ENCODE data around the gene HYAL2.

HYAL2 gene

DNA sequence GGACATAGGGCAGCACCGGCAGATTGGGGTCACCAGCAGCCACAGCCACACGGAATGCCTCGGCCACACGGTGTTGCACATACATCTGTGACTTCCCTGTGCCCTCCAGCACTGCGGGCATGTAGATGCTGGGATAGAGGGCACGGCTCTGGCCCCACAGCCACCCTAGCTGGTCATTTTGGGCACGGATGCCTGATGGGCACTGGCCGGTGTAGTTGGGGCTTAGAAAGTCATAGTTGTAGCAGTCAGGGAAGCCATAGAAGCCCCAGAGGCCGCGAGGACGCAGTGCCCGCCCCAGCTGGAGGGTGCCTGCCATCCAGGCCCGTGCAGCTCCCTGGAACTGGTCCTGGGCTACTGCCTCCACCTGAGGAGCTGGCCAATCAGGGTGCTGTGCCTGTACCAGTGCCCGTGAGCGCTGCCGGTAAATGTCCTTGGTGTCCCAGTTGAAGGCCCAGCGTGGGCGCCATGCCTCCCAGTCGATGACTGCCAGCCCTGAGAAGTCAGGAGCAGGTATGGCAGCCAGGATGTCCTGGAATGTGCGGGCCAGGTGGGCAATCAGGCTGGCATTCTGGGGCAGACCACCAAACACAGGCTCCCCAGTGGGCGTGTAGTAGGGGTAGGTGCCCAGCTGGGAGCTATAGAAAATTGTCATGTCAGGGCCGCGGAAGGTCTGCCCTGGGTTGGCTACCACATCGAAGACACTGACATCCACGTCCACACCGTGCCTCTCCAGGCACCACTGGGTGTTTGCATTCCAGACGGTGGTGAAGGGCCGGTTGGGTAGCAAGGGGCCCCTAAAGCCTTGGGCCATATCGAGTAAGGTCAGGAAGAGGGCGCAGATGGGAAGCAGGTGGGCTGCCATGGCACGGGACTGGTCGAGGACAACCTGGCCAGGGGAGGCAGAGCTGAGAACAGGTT is 20.2 kb downstream of the HYAL2 start:
- DNase-seq: no peak

DNA sequence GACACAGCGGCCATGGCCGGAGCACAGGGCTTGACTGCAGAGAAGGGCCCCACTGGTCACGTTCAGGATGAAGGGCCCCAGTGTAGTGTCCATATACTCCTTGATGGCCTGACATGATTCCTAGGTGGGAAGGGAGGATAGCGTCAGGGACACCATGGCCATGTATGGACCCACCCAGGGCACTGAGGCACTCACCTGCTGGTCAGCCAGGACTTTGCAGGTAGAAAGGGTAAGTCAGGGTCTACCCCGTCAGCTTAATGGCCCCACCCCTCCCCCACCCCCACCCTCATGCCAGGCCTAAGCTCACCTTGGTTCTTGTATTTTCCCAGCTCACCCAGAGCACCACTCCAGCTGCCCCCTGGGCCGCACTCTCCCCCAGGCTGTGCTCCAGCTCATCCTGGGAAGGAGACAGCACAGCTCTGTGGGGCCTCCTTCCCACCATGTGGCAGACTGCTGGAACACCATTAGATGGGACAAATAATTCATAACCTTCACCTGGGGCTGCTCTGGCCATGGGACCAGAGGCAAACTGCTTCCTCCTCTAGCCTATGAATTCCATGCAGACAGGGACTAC is 21.8 kb downstream of the HYAL2 start:
- DNase-seq: no peak

DNA sequence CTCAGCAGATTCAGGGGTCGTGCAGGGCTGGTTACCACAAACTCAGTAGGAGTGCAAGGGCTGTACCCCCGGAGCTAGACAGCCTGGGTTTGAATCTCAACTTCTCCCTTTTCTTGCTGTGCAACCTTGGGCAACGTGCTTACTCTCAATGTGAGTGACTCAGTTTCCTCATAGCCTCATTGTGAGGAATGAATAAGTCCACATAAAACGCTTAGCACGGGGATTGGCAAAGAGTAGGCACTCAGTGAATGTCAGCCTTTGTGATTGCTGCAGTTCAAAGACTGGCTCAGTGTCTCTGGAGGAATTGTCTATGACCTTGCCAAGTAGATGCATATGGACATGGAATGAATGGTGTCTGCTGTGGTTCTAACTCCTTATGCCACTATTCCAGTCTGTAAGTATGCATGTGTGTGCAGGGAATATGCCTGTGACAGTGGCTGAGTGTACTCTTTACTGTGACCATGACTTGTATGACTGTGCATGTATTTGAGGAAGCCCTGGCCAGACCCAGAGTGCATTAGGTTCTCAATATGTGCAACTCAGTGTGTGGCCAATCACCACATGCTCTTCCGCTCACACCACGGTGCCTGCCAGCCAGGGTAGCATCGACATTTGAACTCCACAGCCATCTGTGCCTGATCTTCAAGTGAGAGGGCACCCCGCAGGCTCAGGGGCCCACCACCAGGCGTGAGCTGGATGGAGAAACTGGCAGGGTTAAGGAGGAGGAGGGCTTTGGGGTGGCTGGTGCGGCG is 22.4 kb downstream of the HYAL2 start:
- peak; percentile 82 for DNase-seq

DNA sequence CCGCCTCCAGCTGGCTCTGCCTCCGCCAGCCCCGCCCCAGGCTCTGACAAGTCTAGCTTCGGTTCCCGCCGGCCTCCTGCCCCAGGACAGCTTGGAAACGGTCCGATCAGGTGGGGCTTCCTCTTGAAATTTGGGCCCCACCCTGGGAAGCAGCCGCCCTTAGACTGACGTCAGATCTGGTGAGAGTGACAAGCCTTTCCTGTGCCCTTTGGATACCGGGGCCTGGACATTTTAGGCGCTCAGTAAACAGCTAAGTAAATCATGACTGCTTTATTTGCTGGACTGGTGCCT is 23.0 kb downstream of the HYAL2 start:
- DNase-seq: no peak

DNA sequence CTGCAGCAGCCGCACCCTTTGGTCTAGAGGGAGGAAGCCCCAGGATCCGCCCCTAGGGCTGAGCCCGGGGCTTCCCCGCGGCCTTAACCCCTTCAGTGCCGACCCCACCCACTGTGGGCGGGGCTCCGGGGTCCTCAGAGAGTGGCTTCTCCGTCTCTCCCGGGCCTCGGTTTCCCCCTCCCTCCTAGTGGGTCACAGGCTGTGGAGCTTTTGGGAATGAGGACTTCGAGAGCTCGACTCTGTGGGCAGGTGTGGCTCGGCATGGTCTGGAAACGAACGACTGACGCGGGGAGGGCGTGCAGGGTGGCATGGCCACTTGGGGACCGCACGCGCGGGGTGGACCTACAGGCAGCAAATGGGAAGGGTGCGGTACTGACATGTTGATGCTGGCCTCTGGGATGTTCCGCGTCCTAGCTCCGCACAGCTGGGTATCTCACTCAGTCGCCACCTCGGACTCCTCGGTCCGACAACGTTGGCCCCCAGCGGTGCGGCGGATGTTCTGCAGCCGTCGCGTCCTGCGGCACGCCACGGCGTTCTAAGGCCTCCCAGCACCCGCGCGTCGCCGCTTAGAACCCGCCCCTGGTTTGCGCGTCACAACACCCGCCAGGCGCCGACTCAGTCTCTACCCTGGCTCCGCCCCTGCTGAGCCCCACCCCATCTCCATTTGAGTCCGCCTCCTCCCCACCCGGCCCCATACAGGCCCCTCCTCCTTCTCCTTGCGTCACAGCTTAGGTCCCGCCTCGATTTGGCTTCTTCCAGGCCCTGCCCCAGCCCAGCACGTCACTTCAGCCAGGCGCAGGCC is 23.5 kb downstream of the HYAL2 start, which contains the start of the genes HYAL3 and NAA80:
Gene HYAL3, minus strand, starts transcription at position 570 of the 802 bp plus-strand sequence. CDS start 3,803 bp downstream, outside the sequence.
Gene NAA80, minus strand, starts transcription at position 570 of the 802 bp plus-strand sequence. CDS start 1,942 bp downstream, outside the sequence.
- DNase-seq: peak; percentile 100

DNA sequence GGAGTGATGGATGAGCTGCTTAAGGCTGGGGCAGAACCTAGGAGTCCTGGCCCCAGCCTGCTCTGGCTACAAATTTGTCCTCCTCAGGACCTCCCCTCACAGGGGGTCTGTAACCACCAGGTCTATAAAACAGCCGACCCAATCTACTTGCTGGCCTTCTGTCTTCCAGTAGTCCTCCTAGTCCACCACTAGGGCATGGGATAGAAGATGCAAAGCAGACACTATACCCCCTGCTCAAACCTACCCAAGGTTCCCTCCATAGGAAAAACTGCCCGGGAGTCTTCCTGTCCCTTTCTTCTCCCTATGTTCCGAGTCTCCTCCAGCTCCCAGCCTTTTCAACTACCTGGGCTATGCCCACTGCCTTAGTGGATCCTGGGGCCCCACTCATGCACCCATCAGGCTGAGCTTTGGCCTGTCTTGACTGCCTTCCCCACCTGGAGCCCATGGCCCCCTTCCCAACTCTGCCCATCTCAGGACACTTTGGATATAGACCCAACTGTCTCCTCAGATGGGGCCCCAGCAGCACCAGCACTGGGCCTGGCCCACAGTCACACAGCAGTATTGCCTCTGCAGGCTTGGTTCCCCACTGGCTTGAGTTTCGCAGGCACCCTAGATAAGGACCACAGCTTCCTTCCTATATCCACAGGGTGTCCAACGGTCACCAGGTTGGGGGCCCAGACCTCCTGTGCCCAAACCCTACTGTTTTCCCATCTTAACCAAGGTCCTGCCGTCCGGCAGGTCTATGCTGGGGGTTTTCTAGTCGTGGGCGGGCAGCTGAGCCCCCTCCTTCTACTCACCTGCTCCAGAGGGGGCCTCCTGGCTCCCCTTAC is 24.4 kb downstream of the HYAL2 start:
- DNase-seq: no peak

DNA sequence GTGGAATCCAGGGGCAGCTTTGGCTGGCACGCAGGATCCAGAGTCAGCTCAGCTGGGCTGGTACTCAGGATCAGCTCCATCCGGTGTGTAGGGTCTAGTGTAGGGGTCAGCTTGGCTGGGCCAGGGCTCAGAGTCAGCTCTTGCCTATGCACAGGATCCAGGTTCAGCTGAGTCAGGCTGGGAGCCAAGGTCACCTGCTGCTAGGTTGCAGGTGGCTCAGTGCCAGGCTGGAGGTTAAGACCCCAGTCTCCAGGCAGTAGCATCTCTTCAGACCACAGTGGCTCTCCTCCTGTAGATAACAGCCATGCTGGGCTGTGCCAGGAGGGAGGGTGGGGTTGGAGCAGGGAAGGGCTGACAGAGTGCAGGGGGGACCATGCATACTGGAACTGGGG is 25.2 kb downstream of the HYAL2 start:
- DNase-seq: no peak

DNA sequence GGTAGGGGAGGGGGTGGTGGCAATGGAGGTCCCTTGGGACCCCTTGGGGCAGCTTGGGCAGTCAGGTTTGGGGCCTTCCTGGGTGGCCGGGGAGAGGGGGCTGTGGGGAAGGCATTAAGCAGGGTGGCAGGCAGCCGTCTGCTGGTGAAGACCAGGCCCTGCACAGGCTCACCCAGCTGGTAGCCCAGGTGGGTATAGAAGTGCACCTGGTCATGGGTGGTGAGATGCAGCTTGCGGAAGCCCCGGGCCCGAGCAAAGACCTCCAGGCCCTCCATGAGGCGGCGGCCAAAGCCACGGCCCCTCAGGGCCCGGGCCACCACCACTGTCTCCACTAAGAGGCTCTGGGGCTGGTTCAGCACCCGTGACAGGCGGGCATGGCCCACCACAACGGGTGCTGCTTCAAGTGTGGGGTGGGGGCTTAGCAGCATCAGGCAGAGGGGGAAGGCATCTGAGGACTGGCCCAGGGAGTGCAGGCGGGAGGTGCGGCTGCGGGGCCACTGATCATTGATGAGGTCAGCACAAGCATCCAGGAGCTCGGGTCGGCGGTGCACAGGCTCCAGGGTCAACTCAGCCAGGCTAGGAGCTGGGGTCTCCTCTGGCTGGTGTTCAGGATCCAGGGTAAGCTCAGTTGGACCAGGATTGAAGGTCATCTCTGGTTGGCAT is 25.7 kb downstream of the HYAL2 start:
- DNase-seq: no peak

DNA sequence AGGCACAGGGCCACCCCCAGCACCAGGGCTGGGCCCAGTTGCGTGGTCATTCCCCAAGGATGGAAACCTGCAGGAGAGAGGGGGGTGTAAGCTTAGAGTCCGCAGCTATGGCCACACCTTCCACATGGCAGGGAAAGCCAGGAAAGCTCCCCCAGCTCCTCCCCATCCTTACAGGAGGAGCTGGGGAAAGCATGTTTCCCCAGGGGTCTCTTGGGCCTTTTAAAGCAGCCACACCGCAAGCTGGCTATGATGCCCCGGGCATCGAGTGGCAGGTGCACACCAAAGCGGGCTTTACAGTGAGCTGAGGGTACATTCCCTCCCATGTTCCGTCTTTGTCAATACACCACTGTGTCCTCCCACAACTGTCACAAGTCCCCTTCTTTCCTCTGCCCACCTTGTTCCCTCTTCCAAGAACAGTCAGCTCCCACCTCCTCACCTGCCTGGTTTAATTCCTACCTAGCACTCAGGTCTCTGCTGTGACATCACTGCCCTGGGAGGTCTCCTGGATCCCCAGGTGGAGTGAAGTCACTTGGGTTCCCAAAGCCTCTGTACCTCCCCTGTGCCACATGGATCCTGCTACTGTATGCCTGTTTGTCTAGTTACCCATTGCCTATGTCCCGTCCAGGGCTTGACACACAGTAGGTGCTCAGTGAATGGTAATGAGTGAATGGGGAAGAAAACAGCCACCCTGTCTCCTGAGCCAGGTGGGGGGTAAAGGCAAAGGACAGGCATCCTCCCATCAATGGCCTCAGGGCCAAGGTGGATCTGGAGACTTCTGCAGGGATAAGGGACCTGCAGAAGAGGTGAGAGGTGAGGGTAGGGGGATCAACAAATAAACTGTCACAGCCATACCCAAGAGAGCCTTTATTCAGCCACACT is 26.8 kb downstream of the HYAL2 start:
- DNase-seq: no peak

DNA sequence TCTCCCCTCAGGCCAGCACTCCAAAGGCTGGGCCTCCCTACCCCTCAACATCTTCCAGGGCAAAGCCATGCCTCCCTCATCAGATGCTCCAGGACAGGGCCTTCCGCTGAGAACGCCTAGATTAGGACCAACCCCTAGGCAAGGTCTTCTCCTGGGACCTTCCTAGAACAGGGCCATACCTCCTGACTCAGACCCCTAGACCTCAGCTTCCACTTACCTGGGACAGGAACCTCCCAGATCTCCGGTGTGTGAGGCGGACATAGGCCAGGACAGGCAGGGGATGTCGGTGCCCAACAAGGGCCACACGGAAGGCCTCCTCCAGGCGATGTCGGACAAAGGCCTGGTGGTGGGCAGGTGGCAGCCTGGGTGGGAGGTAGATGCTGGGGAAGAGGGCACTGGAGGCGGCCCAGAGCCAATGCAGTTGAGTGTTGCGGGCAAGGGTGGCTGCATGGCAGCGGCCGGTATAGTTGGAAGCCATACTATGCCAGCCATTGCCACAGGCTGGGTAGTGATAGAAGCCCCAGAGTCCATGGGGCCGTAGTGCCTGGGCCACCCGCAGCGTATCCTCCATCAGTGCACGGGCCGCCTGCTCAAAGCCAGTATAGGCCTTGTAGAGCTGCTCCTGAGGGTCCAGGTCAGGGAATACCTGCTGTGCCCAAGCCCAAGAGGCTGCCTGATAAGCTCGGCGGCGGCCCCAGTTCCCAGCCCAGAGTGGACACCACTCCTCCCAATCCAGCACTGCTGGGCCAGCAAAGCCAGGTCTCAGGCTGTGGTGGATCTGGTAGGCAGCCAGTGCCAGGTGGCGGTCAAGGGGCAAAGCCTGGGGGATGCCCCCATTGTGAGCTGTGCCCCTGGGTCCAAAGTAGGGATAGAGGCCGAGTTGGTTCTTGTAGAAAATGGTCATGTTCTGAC is 27.8 kb downstream of the HYAL2 start:
- no peak for DNase-seq

DNA sequence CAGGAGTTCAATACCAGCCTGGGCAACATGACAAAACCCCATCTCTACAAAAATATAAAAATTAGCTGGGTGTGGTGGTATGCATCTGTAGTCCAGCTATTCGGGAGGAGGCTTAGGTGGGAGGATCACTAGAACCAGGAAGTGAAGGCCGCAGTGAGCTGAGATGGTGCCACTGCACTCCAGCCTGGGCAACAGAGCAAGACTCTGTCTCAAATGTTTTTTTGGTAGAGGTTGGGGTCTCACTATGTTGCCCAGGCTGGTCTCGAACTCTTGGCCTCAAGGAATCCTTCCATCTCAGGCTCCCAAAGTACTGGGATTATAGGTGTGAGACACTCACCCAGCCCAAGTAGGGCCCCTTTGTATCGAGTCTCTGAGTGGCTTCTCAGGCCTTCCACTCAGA is 28.5 kb downstream of the HYAL2 start:
- no peak for DNase-seq

DNA sequence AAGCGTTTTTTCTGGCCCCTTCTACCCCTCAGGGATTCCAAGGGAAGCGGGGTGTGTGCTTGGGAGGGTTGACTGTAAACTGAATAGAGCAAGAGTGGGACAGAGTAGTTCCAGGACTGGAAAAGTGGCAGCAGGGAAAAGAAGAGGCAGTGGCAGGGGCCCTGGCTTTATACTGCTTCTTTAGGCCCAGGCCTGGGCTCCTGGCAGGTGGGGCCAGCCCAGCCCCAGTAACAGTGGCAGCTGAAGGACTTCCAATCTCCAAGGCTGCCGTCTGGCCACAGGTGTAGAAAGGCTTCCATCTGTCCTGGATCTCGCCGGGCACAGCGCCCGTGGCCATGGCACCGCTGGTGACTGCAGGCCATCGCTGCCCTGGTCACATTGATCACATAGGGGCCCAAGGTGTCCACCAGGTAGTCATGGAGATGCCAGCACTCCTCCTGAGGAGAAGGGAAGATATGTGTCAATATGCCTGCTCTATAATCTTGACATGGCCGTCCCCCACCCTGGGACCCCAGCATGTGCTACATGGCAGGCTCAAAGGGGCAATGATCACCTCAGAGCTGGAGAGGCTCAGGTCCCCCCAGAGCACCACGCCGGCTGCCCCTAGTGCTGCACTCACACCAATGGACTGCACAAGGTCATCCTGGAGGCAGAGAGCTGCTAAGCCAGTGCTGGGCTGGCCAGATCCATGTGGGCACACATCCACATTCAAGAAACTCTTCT is 29.3 kb downstream of the HYAL2 start:
- no peak for DNase-seq

DNA sequence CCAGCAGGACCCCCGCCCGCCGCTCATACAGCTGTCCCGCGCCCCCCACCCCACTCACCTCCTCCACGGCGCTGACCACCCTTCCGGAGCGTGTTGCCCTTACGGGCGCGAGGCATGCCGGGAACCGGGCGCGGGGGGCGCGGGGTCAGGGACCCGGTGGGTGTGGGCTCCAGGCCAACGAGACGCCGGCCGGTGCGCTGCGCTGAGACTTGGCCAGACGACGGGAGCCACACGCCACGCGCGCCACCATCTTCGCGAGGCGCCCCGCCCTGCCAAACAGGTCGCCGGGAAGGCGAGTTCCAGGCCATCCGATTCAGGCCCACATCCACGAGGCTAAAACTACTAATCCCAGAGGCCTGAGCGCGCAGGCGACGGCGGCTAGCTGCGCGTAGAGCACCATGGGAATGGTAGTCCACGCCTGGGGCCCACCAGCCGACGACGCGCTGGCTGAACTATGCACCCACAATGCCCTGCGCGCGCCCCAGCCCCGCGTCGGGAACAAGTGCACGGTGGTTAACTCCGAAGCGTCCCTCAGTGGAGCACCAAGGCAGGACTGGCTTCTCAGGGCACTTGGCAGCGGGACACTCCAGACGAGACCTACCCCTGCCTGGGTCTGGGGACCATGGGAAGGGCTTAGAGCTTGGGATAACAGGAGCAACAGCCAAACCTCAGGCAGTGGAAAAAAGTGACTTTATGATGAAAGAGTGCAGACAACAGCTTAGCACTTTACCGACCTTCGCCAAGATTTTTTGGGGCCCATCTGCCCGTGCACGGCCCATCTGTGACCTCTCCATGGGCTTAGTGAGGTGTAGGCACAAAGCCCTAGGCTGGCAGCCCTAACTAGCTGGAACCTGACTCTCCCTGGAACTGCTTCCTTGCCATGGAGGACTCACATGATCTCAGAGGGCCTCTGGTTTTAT is 30.1 kb downstream of the HYAL2 start, which contains the start of gene IFRD2:
Gene IFRD2, minus strand, starts transcription at position 271 of the 920 bp plus-strand sequence. Its CDS starts 155 bp downstream, at position 116.
- peak; percentile 98 for DNase-seq

DNA sequence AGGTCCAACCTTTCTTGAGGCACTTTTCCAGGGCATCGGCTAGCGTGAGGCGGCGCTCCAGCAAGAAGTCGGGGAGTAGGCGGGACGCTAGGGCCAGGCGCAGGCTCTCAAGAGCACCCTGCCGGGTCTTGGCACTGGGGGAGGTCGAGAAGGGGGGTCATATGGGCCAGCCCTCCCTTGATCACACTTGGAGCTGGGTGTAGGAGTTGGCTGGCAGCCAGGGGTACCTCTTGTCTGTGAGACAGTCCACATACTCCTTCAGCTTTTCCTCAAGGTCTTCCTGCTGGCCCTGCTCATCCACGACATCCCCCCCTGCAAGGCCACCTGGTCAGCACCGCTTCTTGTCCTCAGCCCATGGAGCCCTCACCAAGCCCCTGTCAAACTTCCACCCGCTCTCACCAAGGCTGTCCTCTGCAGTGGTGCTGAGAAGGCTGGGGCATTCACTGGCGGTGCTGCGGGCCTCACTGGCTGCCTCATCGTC is 32.3 kb downstream of the HYAL2 start:
- no peak for DNase-seq

DNA sequence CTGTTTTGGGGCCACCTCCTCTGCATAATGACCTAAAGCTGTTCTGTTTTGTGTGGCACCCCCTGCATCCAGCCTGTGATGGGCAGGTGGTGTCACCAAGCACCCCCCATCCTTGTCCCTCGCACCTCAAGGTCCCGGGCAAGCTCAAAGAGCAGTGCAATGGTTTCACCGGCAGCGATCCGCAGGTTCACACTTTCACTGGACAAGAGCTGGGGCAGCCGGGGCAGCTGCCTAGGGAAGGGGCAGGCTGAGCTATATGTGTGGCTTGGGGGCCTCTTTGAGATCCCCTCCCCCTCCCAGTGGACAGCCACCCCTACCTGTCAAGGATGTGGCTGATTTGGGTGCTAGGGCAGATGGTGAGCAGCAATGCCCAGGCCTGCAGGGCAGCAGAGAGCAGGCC is 33.4 kb downstream of the HYAL2 start:
- no peak for DNase-seq

DNA sequence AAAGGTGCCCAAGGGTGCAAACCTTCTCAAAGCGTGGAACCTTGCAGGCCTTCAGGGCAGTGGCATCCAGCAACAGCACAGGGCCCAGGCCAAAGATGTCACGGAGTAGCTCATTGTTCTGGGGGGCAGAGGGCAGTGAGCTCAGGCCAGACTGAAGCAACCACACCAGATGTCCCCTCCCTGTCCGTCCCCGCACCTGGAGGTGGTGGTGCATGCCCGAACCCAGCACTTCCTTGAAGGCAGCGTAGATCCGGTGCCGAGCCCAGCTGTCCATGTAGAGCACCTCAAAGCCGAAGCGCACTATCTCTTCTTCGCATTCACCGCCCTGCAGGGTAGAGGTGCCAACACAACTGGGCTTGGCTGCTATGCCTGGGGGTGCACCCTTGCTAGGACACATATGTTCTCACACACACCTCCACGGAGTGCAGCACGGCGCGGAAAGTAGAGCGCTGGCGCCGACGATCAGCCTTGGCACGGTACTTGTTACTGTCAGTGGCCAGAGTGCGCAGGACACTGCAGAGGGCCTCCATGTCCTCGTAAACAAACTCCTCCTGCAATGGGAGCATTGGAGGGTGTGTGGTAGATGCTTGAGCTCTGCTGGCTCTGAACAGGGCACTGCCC is 34.0 kb downstream of the HYAL2 start:
- no peak for DNase-seq

DNA sequence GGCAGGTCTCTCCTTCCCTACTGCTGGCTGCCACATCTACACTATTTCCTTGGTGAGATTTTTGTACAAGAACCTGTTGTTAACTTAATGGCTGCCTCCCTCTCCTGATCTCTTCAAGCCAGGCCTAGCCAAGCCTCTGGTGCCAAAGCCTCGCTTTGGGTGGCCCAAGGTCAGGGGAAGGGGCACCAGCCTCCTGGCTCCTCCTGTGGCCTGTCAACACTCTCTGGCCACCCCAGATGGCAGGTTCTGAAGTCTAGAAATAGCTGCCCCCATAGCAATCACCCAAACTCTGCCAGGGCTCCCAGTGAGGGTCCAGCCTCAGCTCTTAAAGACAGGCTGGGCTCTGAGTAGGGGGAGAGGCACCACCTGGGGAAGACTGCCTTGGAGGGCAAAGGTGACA is 35.3 kb downstream of the HYAL2 start:
- DNase-seq: no peak
